ENCODE data around the gene SMYD4. TPM values are rescaled to one million over a fixed set of nuclear protein-coding genes. Genes with fewer than 3 reads are reported as not detected.

SMYD4 gene
- total and polyA plus RNA-seq, 9 of the 15 experiments (the other 6 are each of a cell fraction or from before 2014, with no cell fraction given), result 1.3 to 10.2 (median 6.7) TPM

- WGBS (ENCODE audit: insufficient coverage, low coverage, missing lambda C conversion rate), result 90% methylated on average over 5 of the region's 5 CpGs
- H3K27me3 ChIP-seq (ENCODE audit: control insufficient read depth in 2 of 2, insufficient read depth in 2 of 2, low read length in 2 of 2), result no peaks in the 10 kb centered on the region
- no peaks in the 10 kb centered on the region for H3K4me1 ChIP-seq (replicated peaks in 1 of 2; ENCODE audit: control insufficient read depth in 2 of 2, insufficient read depth in 2 of 2, low read length in 2 of 2)
- intact Hi-C loops (cut with micrococcal nuclease), result no loop called here
- ATAC-seq, result no peak
- H3K9ac ChIP-seq (ENCODE audit: insufficient read depth in 1 of 2, low read depth in 2 of 2, low read length in 2 of 2), result no peak overlapping the region
- FAIRE-seq, result no peak
- no peak overlapping the region for H2AFZ ChIP-seq (ENCODE audit: low read depth, low read length)
- H3K27ac ChIP-seq (ENCODE audit: extremely low read depth, low read depth, low read length), result no peak overlapping the region
- peaks cover 3% of the 10 kb centered on the region for H3K9me1 ChIP-seq (ENCODE audit: control insufficient read depth, insufficient read depth, low read length)
- no peaks in the 10 kb centered on the region; the same call in 2 of the 3 replicates for H3K79me2 ChIP-seq (ENCODE audit: control insufficient read depth, insufficient read depth, low read length)
- H3K9me3 ChIP-seq (replicated peaks; ENCODE audit: control insufficient read depth, insufficient read depth, low read depth, low read length), result no peaks in the 10 kb centered on the region
- peaks cover 65% of the 10 kb centered on the region; the same call in 2 of the 3 replicates for H3K36me3 ChIP-seq (ENCODE audit: control insufficient read depth, insufficient read depth, low read length)
- BruUV-seq (replicated peaks), result no TSS peak
- no peak overlapping the region for H3K4me3 ChIP-seq
- POLR2A ChIA-PET, result interaction anchor here (0.7 kb wide), 1 partner anchor 34 kb away, joined by 4 read pairs; no protein-coding TSS in a partner anchor
- DNase-seq (ENCODE audit: extremely low read depth in 1 of 4, low spot score in 3 of 4), result no peak
- no peaks in the 10 kb centered on the region; the same call in 1 of the 2 replicates for H4K20me1 ChIP-seq (replicated peaks; ENCODE audit: control insufficient read depth, insufficient read depth, low read length)
- TF ChIP-seq CHD4 (IDR thresholded peaks at IDR 0.05; ENCODE audit: insufficient read depth, insufficient replicate concordance, low read depth, low read length, poor library complexity, severe bottlenecking) (no peak), SRSF7 (optimal IDR thresholded peaks at IDR 0.05; ENCODE audit: low read depth, low read length) (no peak), ZBTB40 (IDR thresholded peaks at IDR 0.05) (no peak), ZBTB40 (CRISPR knock-in tag; IDR thresholded peaks at IDR 0.05) (no peak), ZNF764 (CRISPR knock-in tag; IDR thresholded peaks at IDR 0.05; ENCODE audit: low read depth) (no peak), ZNF408 (CRISPR knock-in tag; IDR thresholded peaks at IDR 0.05; ENCODE audit: low read depth) (no peak), FOXO4 (CRISPR knock-in tag; IDR thresholded peaks at IDR 0.05) (no peak)
- in situ Hi-C loops (cut with MboI), result no loop called here
- H3K4me2 ChIP-seq (ENCODE audit: insufficient read depth, low read length), result no peak overlapping the region
- CTCF ChIA-PET (ENCODE audit: low intra/inter-chr PET ratio), result no interaction called here
Observed at GRCh38 chr17:1871756-1872155, 42.1 kb upstream of the SMYD4 start.

Data from K562 (cell line).